ENCODE results near the gene COBL.

Gene COBL

GRCh38 chr7:51292596-51292995 lies 24.0 kb downstream of the COBL start:
- H3K9me3 Mint-ChIP-seq, result no peaks in the 10 kb centered on the region

GRCh38 chr7:51290702-51291540 lies 25.7 kb downstream of the COBL start:
- H3K36me3 Mint-ChIP-seq (ENCODE audit: insufficient read depth), result no peaks in the 10 kb centered on the region
- ATAC-seq (replicated peaks; ENCODE audit: extremely low read depth, poor library complexity, severe bottlenecking) (no peak), DNase-seq (ENCODE audit: low spot score in 2 of 2) (no peak)
- H3K27me3 Mint-ChIP-seq, result peaks cover 19% of the 10 kb centered on the region
- H3K4me1 Mint-ChIP-seq, result no peaks in the 10 kb centered on the region
- H3K27ac Mint-ChIP-seq (ENCODE audit: low read depth), result no peak overlapping the region
- no peak overlapping the region for H3K4me3 Mint-ChIP-seq
- H3K9me3 Mint-ChIP-seq, result no peaks in the 10 kb centered on the region

More at GRCh38 chr7:51292596-51292995, 24.0 kb downstream of the COBL start:
- Mint-ChIP-seq H3K36me3 (ENCODE audit: insufficient read depth) (no peaks in the 10 kb centered on the region), H3K27ac (ENCODE audit: low read depth) (no peak overlapping the region), H3K27me3 (peaks cover 16% of the 10 kb centered on the region), H3K4me1 (no peaks in the 10 kb centered on the region), H3K4me3 (no peak overlapping the region)
- ATAC-seq (replicated peaks; ENCODE audit: extremely low read depth, poor library complexity, severe bottlenecking) (no peak), DNase-seq (ENCODE audit: low spot score in 2 of 2) (no peak)

- Mint-ChIP-seq H3K4me1 (no peaks in the 10 kb centered on the region), H3K27ac (ENCODE audit: low read depth) (no peak overlapping the region), H3K4me3 (no peak overlapping the region), H3K9me3 (no peaks in the 10 kb centered on the region), H3K36me3 (ENCODE audit: insufficient read depth) (no peaks in the 10 kb centered on the region), H3K27me3 (peaks cover 19% of the 10 kb centered on the region)
- DNase-seq (ENCODE audit: low spot score in 2 of 2) (no peak), ATAC-seq (replicated peaks; ENCODE audit: extremely low read depth, poor library complexity, severe bottlenecking) (no peak)
These were observed 26.3 kb downstream of the COBL start for GRCh38 chr7:51290304-51290637.

GRCh38 chr7:51289623-51290303 lies 26.8 kb downstream of the COBL start:
- no peaks in the 10 kb centered on the region for H3K4me1 Mint-ChIP-seq
- no peak overlapping the region for H3K4me3 Mint-ChIP-seq
- ATAC-seq (replicated peaks; ENCODE audit: extremely low read depth, poor library complexity, severe bottlenecking), result no peak
- H3K27me3 Mint-ChIP-seq, result peaks cover 19% of the 10 kb centered on the region
- H3K36me3 Mint-ChIP-seq (ENCODE audit: insufficient read depth), result no peaks in the 10 kb centered on the region
- no peaks in the 10 kb centered on the region for H3K9me3 Mint-ChIP-seq
- DNase-seq (ENCODE audit: low spot score in 2 of 2), result no peak
- no peak overlapping the region for H3K27ac Mint-ChIP-seq (ENCODE audit: low read depth)

GRCh38 chr7:51288896-51289622 lies 27.6 kb downstream of the COBL start:
- no peak for ATAC-seq (replicated peaks; ENCODE audit: extremely low read depth, poor library complexity, severe bottlenecking)
- Mint-ChIP-seq H3K27ac (ENCODE audit: low read depth) (no peak overlapping the region), H3K9me3 (no peaks in the 10 kb centered on the region), H3K4me3 (no peak overlapping the region), H3K27me3 (peaks cover 19% of the 10 kb centered on the region), H3K4me1 (no peaks in the 10 kb centered on the region), H3K36me3 (ENCODE audit: insufficient read depth) (no peaks in the 10 kb centered on the region)
- DNase-seq (ENCODE audit: low spot score in 2 of 2), result no peak

- Mint-ChIP-seq H3K27ac (ENCODE audit: low read depth) (no peak overlapping the region), H3K4me1 (no peaks in the 10 kb centered on the region), H3K9me3 (peaks cover 6% of the 10 kb centered on the region), H3K36me3 (ENCODE audit: insufficient read depth) (no peaks in the 10 kb centered on the region), H3K4me3 (no peak overlapping the region), H3K27me3 (peaks cover 19% of the 10 kb centered on the region)
- no peak for DNase-seq (ENCODE audit: low spot score in 2 of 2)
- ATAC-seq (replicated peaks; ENCODE audit: extremely low read depth, poor library complexity, severe bottlenecking), result no peak
These were observed 30.2 kb downstream of the COBL start for GRCh38 chr7:51286401-51286800.

- ATAC-seq (replicated peaks; ENCODE audit: extremely low read depth, poor library complexity, severe bottlenecking), result no peak
- Mint-ChIP-seq H3K27ac (ENCODE audit: low read depth) (no peak overlapping the region), H3K4me3 (no peak overlapping the region), H3K4me1 (no peaks in the 10 kb centered on the region), H3K27me3 (peaks cover 34% of the 10 kb centered on the region), H3K9me3 (peaks cover 13% of the 10 kb centered on the region), H3K36me3 (ENCODE audit: insufficient read depth) (no peaks in the 10 kb centered on the region)
- no peak for DNase-seq (ENCODE audit: low spot score in 2 of 2)
These were observed 36.5 kb downstream of the COBL start for GRCh38 chr7:51280156-51280555.

- DNase-seq (ENCODE audit: low spot score in 2 of 2) (no peak), ATAC-seq (replicated peaks; ENCODE audit: extremely low read depth, poor library complexity, severe bottlenecking) (no peak)
- H3K27me3 Mint-ChIP-seq, result peaks cover 35% of the 10 kb centered on the region
These were observed 37.1 kb downstream of the COBL start for GRCh38 chr7:51279391-51280023.

GRCh38 chr7:51278797-51279196 lies 37.8 kb downstream of the COBL start:
- no peaks in the 10 kb centered on the region for H3K36me3 Mint-ChIP-seq (ENCODE audit: insufficient read depth)
- H3K27ac Mint-ChIP-seq (ENCODE audit: low read depth), result no peak overlapping the region
- H3K9me3 Mint-ChIP-seq, result peaks cover 13% of the 10 kb centered on the region
- DNase-seq (ENCODE audit: low spot score in 2 of 2) (no peak), ATAC-seq (replicated peaks; ENCODE audit: extremely low read depth, poor library complexity, severe bottlenecking) (no peak)
- H3K4me1 Mint-ChIP-seq, result no peaks in the 10 kb centered on the region
- peaks cover 42% of the 10 kb centered on the region for H3K27me3 Mint-ChIP-seq
- no peak overlapping the region for H3K4me3 Mint-ChIP-seq

More at GRCh38 chr7:51279391-51280023, 37.1 kb downstream of the COBL start:
- Mint-ChIP-seq H3K4me3 (no peak overlapping the region), H3K9me3 (peaks cover 13% of the 10 kb centered on the region), H3K27ac (ENCODE audit: low read depth) (no peak overlapping the region), H3K4me1 (no peaks in the 10 kb centered on the region), H3K36me3 (ENCODE audit: insufficient read depth) (no peaks in the 10 kb centered on the region)

- no peak for DNase-seq (ENCODE audit: low spot score in 2 of 2)
- Mint-ChIP-seq H3K36me3 (ENCODE audit: insufficient read depth) (no peaks in the 10 kb centered on the region), H3K27me3 (peaks cover 43% of the 10 kb centered on the region), H3K27ac (ENCODE audit: low read depth) (no peak overlapping the region), H3K4me1 (no peaks in the 10 kb centered on the region), H3K4me3 (no peak overlapping the region), H3K9me3 (peaks cover 6% of the 10 kb centered on the region)
- ATAC-seq (replicated peaks; ENCODE audit: extremely low read depth, poor library complexity, severe bottlenecking), result no peak
These were observed 39.6 kb downstream of the COBL start for GRCh38 chr7:51276967-51277366.

- ATAC-seq (replicated peaks; ENCODE audit: extremely low read depth, poor library complexity, severe bottlenecking), result no peak
These were observed 40.5 kb downstream of the COBL start for GRCh38 chr7:51276091-51276605.

GRCh38 chr7:51275532-51275931 lies 41.1 kb downstream of the COBL start:
- DNase-seq (ENCODE audit: low spot score in 2 of 2), result no peak
- no peak for ATAC-seq (replicated peaks; ENCODE audit: extremely low read depth, poor library complexity, severe bottlenecking)
- H3K4me1 Mint-ChIP-seq, result no peaks in the 10 kb centered on the region
- no peak overlapping the region for H3K27ac Mint-ChIP-seq (ENCODE audit: low read depth)
- H3K27me3 Mint-ChIP-seq, result peaks cover 37% of the 10 kb centered on the region
- no peak overlapping the region for H3K4me3 Mint-ChIP-seq
- H3K9me3 Mint-ChIP-seq, result peaks cover 3% of the 10 kb centered on the region
- no peaks in the 10 kb centered on the region for H3K36me3 Mint-ChIP-seq (ENCODE audit: insufficient read depth)

More at GRCh38 chr7:51276091-51276605, 40.5 kb downstream of the COBL start:
- no peaks in the 10 kb centered on the region for H3K36me3 Mint-ChIP-seq (ENCODE audit: insufficient read depth)
- no peak overlapping the region for H3K4me3 Mint-ChIP-seq
- no peak overlapping the region for H3K27ac Mint-ChIP-seq (ENCODE audit: low read depth)
- peaks cover 6% of the 10 kb centered on the region for H3K9me3 Mint-ChIP-seq
- peaks cover 43% of the 10 kb centered on the region for H3K27me3 Mint-ChIP-seq
- H3K4me1 Mint-ChIP-seq, result no peaks in the 10 kb centered on the region
- DNase-seq (ENCODE audit: low spot score in 2 of 2), result no peak
